ENCODE results near the gene RNF11.
"Not testable (repeated sequence)": the region's sequence is repeated elsewhere in the genome, so short reads cannot be mapped to it uniquely, and the experiment has no call there.

RNF11 gene

DNA sequence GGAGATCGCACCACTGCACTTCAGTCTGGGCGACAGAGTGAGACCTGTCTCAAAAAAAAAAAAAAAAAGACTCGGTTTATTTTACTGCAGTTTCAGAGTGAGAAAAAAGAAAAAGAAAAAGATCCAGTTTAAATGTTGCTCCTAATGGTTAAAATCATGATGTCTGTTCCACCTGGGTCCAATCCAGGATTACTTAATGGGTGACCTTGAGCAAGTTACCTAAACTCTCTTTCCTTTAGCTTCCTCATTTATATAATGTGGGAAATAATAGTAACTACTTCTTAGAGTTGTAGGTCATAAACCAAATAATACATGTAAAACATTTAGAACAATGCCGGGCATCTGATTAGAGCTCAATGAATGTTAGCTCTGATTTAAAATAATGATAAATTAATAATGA lies 19.4 kb upstream of the RNF11 start:
- H3K4me3 ChIP-seq (ENCODE audit: low read depth, low read length) = no peak overlapping the region
- DNase-seq (ENCODE audit: low read depth) = no peak
- in situ Hi-C loops (cut with HindIII; ENCODE audit: low sequenced_read_pairs) = no loop called here
- TF ChIP-seq, protein P1, sequence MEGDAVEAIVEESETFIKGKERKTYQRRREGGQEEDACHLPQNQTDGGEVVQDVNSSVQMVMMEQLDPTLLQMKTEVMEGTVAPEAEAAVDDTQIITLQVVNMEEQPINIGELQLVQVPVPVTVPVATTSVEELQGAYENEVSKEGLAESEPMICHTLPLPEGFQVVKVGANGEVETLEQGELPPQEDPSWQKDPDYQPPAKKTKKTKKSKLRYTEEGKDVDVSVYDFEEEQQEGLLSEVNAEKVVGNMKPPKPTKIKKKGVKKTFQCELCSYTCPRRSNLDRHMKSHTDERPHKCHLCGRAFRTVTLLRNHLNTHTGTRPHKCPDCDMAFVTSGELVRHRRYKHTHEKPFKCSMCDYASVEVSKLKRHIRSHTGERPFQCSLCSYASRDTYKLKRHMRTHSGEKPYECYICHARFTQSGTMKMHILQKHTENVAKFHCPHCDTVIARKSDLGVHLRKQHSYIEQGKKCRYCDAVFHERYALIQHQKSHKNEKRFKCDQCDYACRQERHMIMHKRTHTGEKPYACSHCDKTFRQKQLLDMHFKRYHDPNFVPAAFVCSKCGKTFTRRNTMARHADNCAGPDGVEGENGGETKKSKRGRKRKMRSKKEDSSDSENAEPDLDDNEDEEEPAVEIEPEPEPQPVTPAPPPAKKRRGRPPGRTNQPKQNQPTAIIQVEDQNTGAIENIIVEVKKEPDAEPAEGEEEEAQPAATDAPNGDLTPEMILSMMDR (IDR thresholded peaks at IDR 0.05; ENCODE audit: low read depth, low read length, missing control alignments) = no peak

DNA sequence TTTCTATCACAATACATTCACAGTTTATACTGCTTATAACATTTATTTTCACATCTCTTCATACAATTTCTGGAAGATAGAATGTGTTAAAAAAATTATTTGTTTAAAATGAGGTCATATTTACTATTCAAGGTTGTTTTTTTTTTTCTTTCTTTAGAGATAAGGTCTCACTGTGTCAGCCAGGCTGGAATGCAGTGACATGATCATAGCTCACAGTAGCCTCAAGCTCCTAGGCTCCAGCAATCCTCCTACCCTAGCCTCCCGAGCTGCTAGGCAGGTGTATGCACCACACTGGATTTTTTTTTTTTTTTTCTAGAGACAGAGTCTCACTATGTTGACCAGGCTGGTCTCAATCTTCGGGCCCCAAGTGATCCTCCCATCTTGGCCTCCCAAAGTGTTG lies 19.0 kb upstream of the RNF11 start:
- TF ChIP-seq, protein P1 (IDR thresholded peaks at IDR 0.05; ENCODE audit: low read depth, low read length, missing control alignments) = no peak
- no peak overlapping the region for H3K4me3 ChIP-seq (ENCODE audit: low read depth, low read length)
- no peak for DNase-seq (ENCODE audit: low read depth)
- in situ Hi-C loops (cut with HindIII; ENCODE audit: low sequenced_read_pairs) = no loop called here

DNA sequence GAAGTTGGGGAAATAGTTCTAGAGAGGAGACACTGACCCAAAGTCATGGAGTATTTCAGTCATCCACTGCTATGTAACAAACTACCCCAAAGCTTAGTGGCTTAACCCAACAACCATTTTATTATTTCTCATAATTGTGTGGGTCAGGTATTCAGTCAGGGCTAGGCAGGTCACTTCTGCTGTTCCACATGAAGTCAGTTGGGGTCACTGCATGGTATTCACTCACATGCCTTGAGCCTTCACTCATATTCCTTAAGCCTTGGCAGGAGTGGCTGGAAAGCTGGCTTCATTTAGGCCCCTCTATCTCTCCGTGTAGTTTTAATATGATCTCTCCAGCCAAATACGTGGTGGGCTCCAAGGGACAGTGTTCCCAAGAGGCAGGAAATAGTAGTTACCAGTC lies 17.5 kb upstream of the RNF11 start:
- in situ Hi-C loops (cut with HindIII; ENCODE audit: low sequenced_read_pairs) = no loop called here
- no peak for DNase-seq (ENCODE audit: low read depth)
- no peak overlapping the region for H3K4me3 ChIP-seq (ENCODE audit: low read depth, low read length)
- TF ChIP-seq, protein P1 (IDR thresholded peaks at IDR 0.05; ENCODE audit: low read depth, low read length, missing control alignments) = no peak

DNA sequence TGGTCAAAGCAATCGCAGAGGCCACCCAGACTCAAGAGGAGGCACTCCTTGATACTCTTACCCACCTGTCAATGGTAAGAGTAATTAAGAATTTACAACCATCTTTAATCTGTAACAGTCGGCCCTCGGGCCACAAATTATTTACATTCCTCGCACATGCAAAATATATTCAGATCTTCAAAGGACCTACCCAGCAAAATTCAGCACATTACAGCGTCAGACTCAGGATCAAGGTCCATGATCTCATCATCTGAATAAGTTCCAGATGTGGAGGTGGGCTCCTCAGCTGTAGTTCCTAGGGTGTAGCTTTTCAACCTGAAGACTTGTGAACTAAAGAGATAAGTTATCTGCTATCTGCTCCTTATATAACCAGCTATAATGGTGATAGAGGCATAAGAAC lies 17.1 kb upstream of the RNF11 start:
- in situ Hi-C loops (cut with HindIII; ENCODE audit: low sequenced_read_pairs) = no loop called here
- DNase-seq (ENCODE audit: low read depth) = no peak
- H3K4me3 ChIP-seq (ENCODE audit: low read depth, low read length) = no peak overlapping the region
- TF ChIP-seq, protein P1 (IDR thresholded peaks at IDR 0.05; ENCODE audit: low read depth, low read length, missing control alignments) = no peak

DNA sequence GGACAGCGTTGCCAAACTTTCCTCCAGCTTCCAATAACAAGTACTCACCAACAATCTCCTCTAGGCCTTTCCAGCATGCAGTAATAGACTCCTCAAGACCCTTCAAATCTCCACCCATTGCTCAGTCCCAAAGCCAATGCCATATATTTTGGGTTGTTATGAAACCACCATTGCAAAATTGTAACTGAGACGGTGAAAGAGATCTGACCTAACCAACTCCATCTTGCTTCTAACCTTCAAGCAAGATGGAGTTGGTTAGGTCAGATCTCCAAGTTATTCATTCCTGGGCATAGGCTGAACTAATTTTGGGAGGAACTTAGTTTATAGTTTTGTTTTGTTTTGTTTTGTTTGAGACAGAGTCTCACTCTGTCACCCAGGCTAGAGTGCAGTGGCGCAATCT lies 14.5 kb upstream of the RNF11 start:
- DNase-seq (ENCODE audit: low read depth); H3K4me3 ChIP-seq (ENCODE audit: low read depth, low read length); in situ Hi-C loops (cut with HindIII; ENCODE audit: low sequenced_read_pairs): not testable (repeated sequence)

DNA sequence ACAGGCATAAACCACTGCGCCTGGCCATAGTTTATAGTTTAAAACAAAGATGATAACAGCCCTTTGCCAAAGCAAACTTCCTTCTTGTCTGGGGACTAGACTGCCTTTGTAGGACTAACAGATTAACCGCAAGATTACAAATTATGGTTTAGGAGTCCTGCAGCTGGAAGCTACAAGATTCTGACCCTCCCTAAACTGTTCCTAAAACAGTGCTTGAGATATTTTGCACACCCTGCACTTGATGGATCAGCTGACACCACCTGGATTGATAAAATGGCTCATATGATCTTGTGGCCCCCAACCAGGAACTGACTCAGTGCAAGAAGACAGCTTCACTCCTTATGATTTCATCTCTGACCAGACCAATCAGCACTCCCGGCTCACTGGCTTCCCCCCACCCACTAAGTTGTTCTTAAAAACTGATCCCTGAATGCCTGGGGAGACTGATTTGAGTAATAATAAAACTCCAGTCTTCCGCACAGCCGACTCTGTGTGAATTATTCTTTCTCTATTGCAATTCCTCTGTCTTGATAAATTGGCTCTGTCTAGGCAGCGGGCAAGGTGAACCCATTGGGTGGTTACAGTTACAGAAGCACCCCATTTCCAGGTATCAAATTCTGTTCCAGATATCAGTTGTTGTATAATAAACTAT lies 13.8 kb upstream of the RNF11 start:
- DNase-seq (ENCODE audit: low read depth) = no peak
- TF ChIP-seq, protein P1 (IDR thresholded peaks at IDR 0.05; ENCODE audit: low read depth, low read length, missing control alignments) = no peak
- in situ Hi-C loops (cut with HindIII; ENCODE audit: low sequenced_read_pairs) = no loop called here

DNA sequence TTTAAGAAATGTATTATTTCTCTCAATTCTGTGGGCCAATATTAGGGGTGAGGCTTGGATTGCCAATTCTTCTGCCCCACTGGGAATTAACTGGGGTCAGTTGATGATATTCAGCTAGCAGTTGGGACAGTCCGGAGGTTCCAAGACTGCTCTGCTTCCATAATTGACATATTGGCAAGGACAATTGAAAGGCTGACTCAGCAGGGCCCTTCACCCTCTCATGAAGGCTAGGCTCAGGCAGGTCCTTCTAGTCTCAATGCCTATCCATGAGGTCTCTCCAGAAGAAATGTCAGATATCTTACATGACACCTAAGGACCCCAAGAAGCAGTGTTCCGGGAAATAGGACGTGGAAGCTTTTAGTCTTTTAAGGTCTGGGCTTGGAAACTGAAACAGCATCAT lies 13.3 kb upstream of the RNF11 start:
- TF ChIP-seq, protein P1 (IDR thresholded peaks at IDR 0.05; ENCODE audit: low read depth, low read length, missing control alignments) = no peak
- no peak for DNase-seq (ENCODE audit: low read depth)
- in situ Hi-C loops (cut with HindIII; ENCODE audit: low sequenced_read_pairs) = no loop called here
- no peak overlapping the region for H3K4me3 ChIP-seq (ENCODE audit: low read depth, low read length)

More for the DNA sequence above, 13.8 kb upstream of the RNF11 start:
- H3K4me3 ChIP-seq (ENCODE audit: low read depth, low read length) = no peak overlapping the region
